Renal cortical epithelial cell (primary cell): Measurements from ENCODE around the gene MRNIP. TPM values are rescaled to one million over a fixed set of nuclear protein-coding genes. Genes with fewer than 3 reads are reported as not detected.
"Not testable (repeated sequence)": the region's sequence is repeated elsewhere in the genome, so short reads cannot be mapped to it uniquely, and the experiment has no call there.

ENCODE experiments used
- DNase-seq: peaks from one replicate; pipeline ENCODE4 v3.0.0-alpha.2; 2011; ENCODE audit warnings: low read depth
- total RNA-seq: library from RNA; depleted of rRNA; stranded (reverse); fragments of >200 nt; gene quantifications from 2 replicates; pipeline ENCODE4 v1.2.3, GENCODE V29; 2014

Gene MRNIP
- total RNA-seq, 1 donor from 2014 or later: 26.5 TPM

- no peak for DNase-seq
Measured at GRCh38 chr5:179792612-179793467, 65.8 kb downstream of the MRNIP start.

GRCh38 chr5:179791881-179792611 lies 66.6 kb downstream of the MRNIP start:
- DNase-seq: no peak

GRCh38 chr5:179789278-179789677 lies 69.3 kb downstream of the MRNIP start:
- not testable (repeated sequence) for DNase-seq

- DNase-seq: no peak
Measured at GRCh38 chr5:179788193-179788854, 70.3 kb downstream of the MRNIP start.

Other genes with a start within 250 kb of the MRNIP start
- gene HNRNPH1, start 235.1 kb downstream of the MRNIP start, total RNA-seq: 283 and 735 TPM in 2 replicates
- not detected in 2 replicates for gene CBY3, start 177.8 kb downstream of the MRNIP start, total RNA-seq
- gene CANX, start 159.8 kb downstream of the MRNIP start, total RNA-seq: 755 and 1,435 TPM in 2 replicates
- gene MAML1, start 126.0 kb downstream of the MRNIP start, total RNA-seq: 4.2 and 14.5 TPM in 2 replicates
- 0.80 TPM in 1 of 2 replicates, not detected in the other for gene LTC4S, start 64.8 kb downstream of the MRNIP start, total RNA-seq
- 246 and 323 TPM in 2 replicates for gene MGAT4B, start 52.0 kb downstream of the MRNIP start, total RNA-seq
- 447 and 544 TPM in 2 replicates for gene SQSTM1, start 37.9 kb downstream of the MRNIP start, total RNA-seq
- gene TBC1D9B, start 49.1 kb upstream of the MRNIP start, total RNA-seq: 41.8 and 81.0 TPM in 2 replicates
- 29.7 and 58.5 TPM in 2 replicates for gene RNF130, start 212.9 kb upstream of the MRNIP start, total RNA-seq